Omental fat pad (tissue), 4 donors: ENCODE results near the gene ABCC1. TPM values are rescaled to one million over a fixed set of nuclear protein-coding genes. Genes with fewer than 3 reads are reported as not detected.

Experiments used
- ATAC-seq: fragments of 150-250 bp; one replicate; pipeline ENCODE4 v1.9.1; 2016; ENCODE audit warnings: mild to moderate bottlenecking, moderate library complexity; ENCODE audit not compliant: low FRiP score
- DNase-seq: peaks from one replicate; pipeline ENCODE4 v3.0.0-alpha.2; 2019; ENCODE audit warnings: low spot score
- CTCF ChIP-seq, 3 donors: fragments of 450-650 bp; IDR thresholded peaks; one replicate each; pipeline ENCODE4 v1.5.1; 2016 to 2017; ENCODE audit warnings: antibody characterized with exemption in 3 of 3, mild to moderate bottlenecking in 3 of 3, moderate library complexity in 2 of 3
- total RNA-seq, 4 donors: library from RNA; depleted of rRNA; stranded (reverse); fragments of >200 nt; gene quantifications; one replicate each; pipeline ENCODE4 v1.1.0, GENCODE V29; 2016

Gene ABCC1
- total RNA-seq, 4 donors from 2014 or later: 21.8 to 53.2 (median 36.3) TPM

- no peak for DNase-seq
- TF ChIP-seq CTCF (IDR thresholded peaks at IDR 0.05): no peak
- no peak for ATAC-seq
These were observed 56.3 kb downstream of the ABCC1 start for GRCh38 chr16:16005721-16006120.

GRCh38 chr16:16006650-16007049 lies 57.2 kb downstream of the ABCC1 start:
- DNase-seq (no peak), ATAC-seq (no peak)
- no peak for TF ChIP-seq CTCF (IDR thresholded peaks at IDR 0.05)

GRCh38 chr16:16007743-16008111 lies 58.3 kb downstream of the ABCC1 start:
- TF ChIP-seq CTCF (IDR thresholded peaks at IDR 0.05): no peak
- DNase-seq (no peak), ATAC-seq (no peak)

GRCh38 chr16:16008666-16009065 lies 59.2 kb downstream of the ABCC1 start:
- no peak for TF ChIP-seq CTCF (IDR thresholded peaks at IDR 0.05)
- no peak for DNase-seq
- no peak for ATAC-seq

- no peak for TF ChIP-seq CTCF (IDR thresholded peaks at IDR 0.05)
- DNase-seq: no peak
- ATAC-seq: no peak
These were observed 60.0 kb downstream of the ABCC1 start for GRCh38 chr16:16009401-16009800.

- no peak for DNase-seq
- ATAC-seq: no peak
- TF ChIP-seq CTCF (IDR thresholded peaks at IDR 0.05): no peak
These were observed 60.8 kb downstream of the ABCC1 start for GRCh38 chr16:16010194-16010593.

- no peak for TF ChIP-seq CTCF (IDR thresholded peaks at IDR 0.05)
These were observed 62.7 kb downstream of the ABCC1 start for GRCh38 chr16:16012144-16012543.

More at GRCh38 chr16:16012144-16012543, 62.7 kb downstream of the ABCC1 start:
- ATAC-seq (no peak), DNase-seq (no peak)
